HG02623 (cell line): ENCODE data around the gene PRXL2B.
"Not testable (repeated sequence)": the region's sequence is repeated elsewhere in the genome, so short reads cannot be mapped to it uniquely, and the experiment has no call there.

Source experiments
- ATAC-seq: cut with Tn5 transposase; IDR thresholded peaks from one replicate; pipeline ENCODE4 v1.9.1; 2021; ENCODE audit warnings: moderate library complexity; ENCODE audit not compliant: unreplicated experiment

PRXL2B gene

GRCh38 chr1:2611621-2612437, 25.3 kb downstream of the PRXL2B start:
- ATAC-seq: no peak

GRCh38 chr1:2612591-2613365, 26.2 kb downstream of the PRXL2B start:
- ATAC-seq: no peak

GRCh38 chr1:2614145-2614544, 27.6 kb downstream of the PRXL2B start:
- no peak for ATAC-seq

- no peak for ATAC-seq
Observed at GRCh38 chr1:2617971-2618470, 31.4 kb downstream of the PRXL2B start.

GRCh38 chr1:2623571-2624337, 37.2 kb downstream of the PRXL2B start:
- ATAC-seq: no peak

GRCh38 chr1:2624735-2625300, 38.2 kb downstream of the PRXL2B start:
- ATAC-seq: no peak

- ATAC-seq: no peak
Observed at GRCh38 chr1:2625311-2625710, 38.7 kb downstream of the PRXL2B start.

- ATAC-seq: not testable (repeated sequence)
Observed at GRCh38 chr1:2625748-2626147, 39.2 kb downstream of the PRXL2B start.

GRCh38 chr1:2627746-2628145, 41.2 kb downstream of the PRXL2B start:
- no peak for ATAC-seq

GRCh38 chr1:2628191-2628932, 41.8 kb downstream of the PRXL2B start:
- no peak for ATAC-seq

GRCh38 chr1:2628933-2629626, 42.5 kb downstream of the PRXL2B start:
- ATAC-seq: no peak

- ATAC-seq: no peak
Observed at GRCh38 chr1:2629627-2630497, 43.3 kb downstream of the PRXL2B start.

- ATAC-seq: no peak
Observed at GRCh38 chr1:2630498-2631135, 44.0 kb downstream of the PRXL2B start.

GRCh38 chr1:2631136-2632050, 44.8 kb downstream of the PRXL2B start:
- ATAC-seq: no peak

- no peak for ATAC-seq
Observed at GRCh38 chr1:2632051-2632430, 45.5 kb downstream of the PRXL2B start.

GRCh38 chr1:2632561-2633361, 46.2 kb downstream of the PRXL2B start, which contains the start of gene MMEL1:
TSS of gene MMEL1 (minus strand) at chr1:2633016. CDS start at chr1:2629484, 3,532 bp downstream.
- ATAC-seq: no peak
